ENCODE results near the gene HLX. TPM values are rescaled to one million over a fixed set of nuclear protein-coding genes. Genes with fewer than 3 reads are reported as not detected.

The HLX gene
- total RNA-seq, 1 experiment from 2014 or later: 1.8 TPM

DNA sequence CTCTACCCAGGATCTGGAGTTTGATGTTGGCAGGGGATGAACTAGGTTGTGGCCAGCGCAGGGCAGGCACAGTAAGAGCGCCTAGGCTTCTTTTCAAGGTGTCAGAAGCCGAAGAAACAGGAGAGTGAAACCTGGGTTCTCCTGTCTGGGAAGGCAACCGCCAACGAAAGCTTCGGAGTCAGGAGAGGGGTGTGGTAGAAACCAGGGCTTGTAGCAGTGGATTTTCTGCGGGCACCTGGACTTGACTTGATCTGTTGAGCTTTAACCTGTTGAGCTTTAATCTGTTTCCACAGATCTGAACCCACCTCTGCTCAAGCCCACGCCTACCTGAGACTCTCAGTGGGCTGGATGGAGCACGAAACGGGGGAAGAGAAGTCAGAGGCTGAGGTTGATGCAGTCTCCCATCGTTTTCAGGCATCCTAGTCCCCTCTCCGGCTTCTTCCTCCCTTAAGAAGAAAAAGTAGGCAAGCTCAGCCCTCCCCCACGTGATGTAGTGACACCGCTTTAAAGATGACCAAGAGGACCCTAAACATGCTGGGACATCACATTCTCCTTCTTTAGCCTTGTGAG is 9.3 kb downstream of the HLX start:
- Histone ChIP-seq H3K4me1 (ENCODE audit: control insufficient read depth in 1 of 2, insufficient read depth in 2 of 2, low read length in 2 of 2) (no peaks in the 10 kb centered on the region), H3K27ac (ENCODE audit: low read depth, low read length) (no peak overlapping the region), H2AFZ (ENCODE audit: low read depth, low read length, poor library complexity, severe bottlenecking) (no peak overlapping the region), H3K9me3 (ENCODE audit: control insufficient read depth in 1 of 2, insufficient read depth in 1 of 2, low read depth in 1 of 2, low read length in 2 of 2) (no peaks in the 10 kb centered on the region), H3K9me2 (ENCODE audit: insufficient read depth) (no peaks in the 10 kb centered on the region), H3K4me3 (replicated peaks in 1 of 2; ENCODE audit: low read depth in 1 of 2, low read length in 2 of 2) (no peak overlapping the region), H3K79me2 (ENCODE audit: insufficient read depth, low read length) (no peaks in the 10 kb centered on the region), H3K27me3 (ENCODE audit: insufficient read depth, low read length) (no peaks in the 10 kb centered on the region), H4K20me1 (ENCODE audit: insufficient read depth) (no peaks in the 10 kb centered on the region), H3K36me3 (ENCODE audit: control insufficient read depth in 1 of 2, insufficient read depth in 2 of 2, low read length in 2 of 2) (no peaks in the 10 kb centered on the region), H3K4me2 (ENCODE audit: low read length) (no peak overlapping the region), H3K9ac (ENCODE audit: low read length) (no peak overlapping the region)
- DNase-seq (ENCODE audit: low read depth, low spot score) (no peak), ATAC-seq (no peak)
- ChIA-PET RAD21 (ENCODE audit: low non-redundant PET in 1 of 2, low total read pairs in 2 of 2, uncharacterized antibody in 2 of 2, unreplicated experiment in 2 of 2) (no interaction called here), CTCF (no interaction called here), POLR2A (interaction anchor here (0.6 kb wide), 1 partner anchor 1704 kb away, joined by 3 read pairs; no protein-coding TSS in a partner anchor)
- intact Hi-C loops (cut with micrococcal nuclease): no loop called here
- BruUV-seq (replicated peaks): no TSS peak
- TF ChIP-seq ZNF274 (IDR thresholded peaks at IDR 0.05; ENCODE audit: low read depth, low read length) (no peak), FOSL1 (IDR thresholded peaks at IDR 0.05; ENCODE audit: low read depth) (no peak), CBX3 (IDR thresholded peaks at IDR 0.05; ENCODE audit: low read depth) (no peak), JUND (IDR thresholded peaks at IDR 0.05) (no peak), SRF (IDR thresholded peaks at IDR 0.05; ENCODE audit: low read depth) (no peak), EGR1 (IDR thresholded peaks at IDR 0.05; ENCODE audit: low read depth) (no peak), ELF1 (IDR thresholded peaks at IDR 0.05; ENCODE audit: borderline replicate concordance, low read depth) (no peak), CEBPB (IDR thresholded peaks at IDR 0.05; ENCODE audit: low read depth) (no peak), POLR2AphosphoS5 (IDR thresholded peaks at IDR 0.05; ENCODE audit: low read depth, low read length) (no peak), SIN3A (IDR thresholded peaks at IDR 0.05; ENCODE audit: low read depth) (no peak)
- TF ChIP-seq, protein P1, sequence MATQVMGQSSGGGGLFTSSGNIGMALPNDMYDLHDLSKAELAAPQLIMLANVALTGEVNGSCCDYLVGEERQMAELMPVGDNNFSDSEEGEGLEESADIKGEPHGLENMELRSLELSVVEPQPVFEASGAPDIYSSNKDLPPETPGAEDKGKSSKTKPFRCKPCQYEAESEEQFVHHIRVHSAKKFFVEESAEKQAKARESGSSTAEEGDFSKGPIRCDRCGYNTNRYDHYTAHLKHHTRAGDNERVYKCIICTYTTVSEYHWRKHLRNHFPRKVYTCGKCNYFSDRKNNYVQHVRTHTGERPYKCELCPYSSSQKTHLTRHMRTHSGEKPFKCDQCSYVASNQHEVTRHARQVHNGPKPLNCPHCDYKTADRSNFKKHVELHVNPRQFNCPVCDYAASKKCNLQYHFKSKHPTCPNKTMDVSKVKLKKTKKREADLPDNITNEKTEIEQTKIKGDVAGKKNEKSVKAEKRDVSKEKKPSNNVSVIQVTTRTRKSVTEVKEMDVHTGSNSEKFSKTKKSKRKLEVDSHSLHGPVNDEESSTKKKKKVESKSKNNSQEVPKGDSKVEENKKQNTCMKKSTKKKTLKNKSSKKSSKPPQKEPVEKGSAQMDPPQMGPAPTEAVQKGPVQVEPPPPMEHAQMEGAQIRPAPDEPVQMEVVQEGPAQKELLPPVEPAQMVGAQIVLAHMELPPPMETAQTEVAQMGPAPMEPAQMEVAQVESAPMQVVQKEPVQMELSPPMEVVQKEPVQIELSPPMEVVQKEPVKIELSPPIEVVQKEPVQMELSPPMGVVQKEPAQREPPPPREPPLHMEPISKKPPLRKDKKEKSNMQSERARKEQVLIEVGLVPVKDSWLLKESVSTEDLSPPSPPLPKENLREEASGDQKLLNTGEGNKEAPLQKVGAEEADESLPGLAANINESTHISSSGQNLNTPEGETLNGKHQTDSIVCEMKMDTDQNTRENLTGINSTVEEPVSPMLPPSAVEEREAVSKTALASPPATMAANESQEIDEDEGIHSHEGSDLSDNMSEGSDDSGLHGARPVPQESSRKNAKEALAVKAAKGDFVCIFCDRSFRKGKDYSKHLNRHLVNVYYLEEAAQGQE (IDR thresholded peaks at IDR 0.05; ENCODE audit: low read depth): no peak

Measured in HCT116 (cell line).